NCI-H128 (cell line): ENCODE measurements around the gene BROX.
"Not testable (repeated sequence)": the region's sequence is repeated elsewhere in the genome, so short reads cannot be mapped to it uniquely, and the experiment has no call there.

ENCODE experiments used
- DNase-seq: peaks from one replicate; lab custom pipeline; 2025; ENCODE audit not compliant: unreplicated experiment; lab: John Stamatoyannopoulos, UW

The BROX gene

GRCh38 chr1:222730866-222731265, 18.5 kb downstream of the BROX start:
- no peak for DNase-seq

- DNase-seq = no peak
These were observed 20.1 kb downstream of the BROX start for GRCh38 chr1:222732216-222733159.

- no peak for DNase-seq
These were observed 22.4 kb downstream of the BROX start for GRCh38 chr1:222734740-222735139.

GRCh38 chr1:222736470-222736869, 24.1 kb downstream of the BROX start:
- DNase-seq = no peak

- DNase-seq = no peak
These were observed 24.6 kb downstream of the BROX start, which contains the start of gene FAM177B for GRCh38 chr1:222736972-222737371. TSS of gene FAM177B (plus strand) at chr1:222737202. CDS start at chr1:222746546, 9,344 bp downstream.

GRCh38 chr1:222739465-222739864, 27.1 kb downstream of the BROX start:
- no peak for DNase-seq

GRCh38 chr1:222739929-222740328, 27.6 kb downstream of the BROX start:
- DNase-seq = no peak

GRCh38 chr1:222741630-222742457, 29.5 kb downstream of the BROX start:
- DNase-seq = not testable (repeated sequence)

GRCh38 chr1:222749927-222750326, 37.6 kb downstream of the BROX start:
- no peak for DNase-seq

- DNase-seq = no peak
These were observed 38.3 kb downstream of the BROX start for GRCh38 chr1:222750651-222751050.

- DNase-seq = no peak
These were observed 38.9 kb downstream of the BROX start for GRCh38 chr1:222751255-222751654.

GRCh38 chr1:222754366-222755139, 42.2 kb downstream of the BROX start:
- DNase-seq = no peak

- DNase-seq = no peak
These were observed 45.4 kb downstream of the BROX start for GRCh38 chr1:222757646-222758268.

GRCh38 chr1:222759451-222760035, 47.2 kb downstream of the BROX start:
- no peak for DNase-seq

GRCh38 chr1:222761083-222761482, 48.7 kb downstream of the BROX start:
- DNase-seq = no peak

GRCh38 chr1:222762178-222762577, 49.8 kb downstream of the BROX start:
- DNase-seq = not testable (repeated sequence)

GRCh38 chr1:222767152-222767571, 54.8 kb downstream of the BROX start:
- DNase-seq = no peak

GRCh38 chr1:222768592-222768991, 56.2 kb downstream of the BROX start:
- no peak for DNase-seq

- no peak for DNase-seq
These were observed 56.8 kb downstream of the BROX start for GRCh38 chr1:222769181-222769580.

- DNase-seq = no peak
These were observed 57.7 kb downstream of the BROX start for GRCh38 chr1:222769971-222770620.
